Measurements from ENCODE around the gene GCLM.
"Not testable (repeated sequence)": the region's sequence is repeated elsewhere in the genome, so short reads cannot be mapped to it uniquely, and the experiment has no call there.

GCLM gene

GRCh38 chr1:93888900-93889299 is 20.3 kb downstream of the GCLM start:
- DNase-seq = no peak

DNA sequence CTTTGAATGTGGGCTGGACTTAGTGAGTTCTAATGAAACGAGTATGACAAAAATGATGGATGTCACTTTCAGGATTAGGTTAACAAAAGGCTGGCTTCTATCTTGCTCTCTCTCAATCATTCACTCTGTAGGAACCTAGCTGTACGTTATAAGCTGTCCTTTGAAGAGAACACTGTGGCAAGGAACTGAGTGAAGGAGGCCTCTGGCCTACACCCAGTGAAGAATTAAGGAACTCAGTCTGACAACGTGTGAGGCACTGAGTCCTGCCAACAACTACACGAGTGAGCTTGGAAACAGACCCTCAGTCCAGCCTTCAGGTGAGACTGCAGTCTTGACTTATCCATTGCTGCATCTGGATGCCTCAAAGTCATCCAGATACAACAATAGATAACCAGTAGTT is 27.0 kb downstream of the GCLM start:
- no peak for DNase-seq

GRCh38 chr1:93880731-93881130 is 28.5 kb downstream of the GCLM start:
- no peak for DNase-seq

DNA sequence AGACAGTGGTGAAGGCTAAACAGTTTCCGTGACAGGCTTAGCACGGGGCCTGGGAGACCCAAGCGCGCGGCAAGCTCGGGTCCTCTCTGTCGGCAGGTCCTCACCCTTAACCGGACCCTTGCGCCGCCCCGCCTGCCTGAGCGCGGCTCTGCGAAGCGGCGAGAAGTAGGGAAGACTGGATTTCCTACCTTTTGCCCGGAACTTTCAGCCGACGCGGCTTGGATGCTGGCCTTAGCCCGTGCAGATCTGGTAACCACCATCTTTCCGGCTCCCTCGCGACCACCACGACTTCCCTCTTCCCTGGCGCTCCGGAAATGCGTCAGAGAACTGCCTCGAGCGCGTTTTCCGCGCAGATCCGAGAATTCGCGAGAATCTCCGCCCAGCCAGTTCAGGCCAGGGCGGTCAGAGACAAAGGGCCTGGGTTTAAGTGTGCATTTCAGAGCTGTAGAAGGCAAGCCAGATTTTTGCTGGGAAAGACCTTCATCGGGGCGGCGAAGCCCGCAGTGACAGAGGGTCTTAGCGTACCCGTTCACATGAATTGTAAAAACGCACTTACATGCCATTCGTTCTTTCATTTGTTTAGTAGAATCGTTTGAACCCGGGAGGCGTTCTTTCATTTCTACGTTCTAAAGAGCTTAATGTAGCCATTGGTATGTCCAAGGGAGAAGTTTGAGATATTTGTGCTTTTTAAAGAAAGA is 30.2 kb downstream of the GCLM start, which contains the start of gene DNTTIP2:
Gene DNTTIP2, minus strand, starts transcription at position 318 of the 698 bp plus-strand sequence. Its CDS starts 58 bp downstream, at position 260.
- DNase-seq = peak; percentile 94

- peak; percentile 47 for DNase-seq
Observed at GRCh38 chr1:93878501-93878888, 30.7 kb downstream of the GCLM start.

GRCh38 chr1:93877529-93877928 is 31.7 kb downstream of the GCLM start:
- DNase-seq = no peak

DNA sequence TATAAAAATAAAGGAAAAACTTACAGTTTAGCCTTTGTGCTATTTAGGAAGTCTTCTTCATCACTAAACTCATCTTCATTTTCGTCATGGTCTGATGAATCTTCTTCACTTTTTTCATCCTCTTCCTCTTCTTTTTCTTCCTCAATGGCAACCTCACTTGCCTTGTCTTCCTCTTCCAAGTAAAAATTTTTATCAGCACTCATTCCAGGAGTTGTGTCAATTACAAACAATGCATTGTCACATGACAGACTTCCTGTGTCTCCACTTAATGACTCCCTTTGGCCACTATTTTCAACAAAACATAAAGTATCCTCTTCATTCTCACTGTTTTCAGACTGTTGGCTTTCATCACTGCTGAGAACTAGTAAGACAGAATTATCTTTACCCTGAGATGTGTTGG is 33.0 kb downstream of the GCLM start:
- no peak for DNase-seq

DNA sequence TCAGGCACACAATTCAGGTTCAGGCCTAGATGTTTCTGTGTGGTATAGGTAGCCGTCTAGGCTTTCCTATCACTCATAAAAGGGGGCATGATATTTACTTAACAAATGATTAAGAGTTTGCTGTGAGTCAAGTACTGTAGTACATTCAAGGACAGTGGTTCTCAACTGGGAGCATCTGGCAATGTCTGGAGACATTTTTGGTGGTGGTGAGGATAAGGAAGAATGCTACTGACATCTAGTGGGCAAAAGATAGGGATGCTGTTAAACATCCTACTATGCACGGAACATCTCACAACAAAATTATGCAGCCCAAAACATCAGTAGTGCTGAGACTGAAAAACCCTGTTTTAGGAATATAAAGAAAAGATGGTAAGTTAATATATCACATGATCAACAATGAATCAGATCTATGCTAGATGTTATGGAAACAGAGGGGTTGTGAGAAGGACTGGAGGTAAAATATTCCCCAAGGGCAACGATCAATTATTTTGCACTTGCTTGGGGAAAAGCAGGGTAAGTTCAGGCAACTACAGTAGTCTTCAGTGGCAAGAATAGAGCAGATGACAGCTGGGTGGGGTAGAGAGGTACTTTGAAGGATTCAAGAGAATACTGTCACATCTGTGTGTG is 35.1 kb downstream of the GCLM start:
- DNase-seq = no peak

GRCh38 chr1:93871366-93871765 is 37.9 kb downstream of the GCLM start:
- no peak for DNase-seq

GRCh38 chr1:93869653-93870052 is 39.6 kb downstream of the GCLM start:
- no peak for DNase-seq

- DNase-seq = not testable (repeated sequence)
Observed at GRCh38 chr1:93868492-93868891, 40.7 kb downstream of the GCLM start.

GRCh38 chr1:93865253-93865652 is 44.0 kb downstream of the GCLM start:
- no peak for DNase-seq

DNA sequence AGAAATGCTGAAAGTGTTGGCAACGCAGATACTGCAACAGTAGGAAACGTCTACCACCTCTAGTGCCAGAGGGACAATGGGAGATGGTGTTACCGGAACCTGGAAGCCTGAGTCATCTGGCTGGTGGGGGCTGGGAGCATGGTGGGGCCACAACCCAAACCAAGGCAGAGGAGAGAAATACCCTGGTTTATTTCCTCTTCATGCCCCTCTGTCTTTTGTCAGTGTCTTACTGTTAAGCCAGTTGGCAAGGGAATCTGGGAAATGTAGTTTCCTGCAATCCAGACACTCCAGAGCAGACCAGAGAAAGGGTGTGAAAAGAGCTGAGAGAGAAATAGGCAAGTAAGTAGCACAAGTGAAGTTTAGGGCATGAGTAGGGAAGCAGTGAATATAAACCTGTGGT is 45.1 kb downstream of the GCLM start:
- no peak for DNase-seq

- DNase-seq = not testable (repeated sequence)
Observed at GRCh38 chr1:93857653-93858052, 51.6 kb downstream of the GCLM start.

DNA sequence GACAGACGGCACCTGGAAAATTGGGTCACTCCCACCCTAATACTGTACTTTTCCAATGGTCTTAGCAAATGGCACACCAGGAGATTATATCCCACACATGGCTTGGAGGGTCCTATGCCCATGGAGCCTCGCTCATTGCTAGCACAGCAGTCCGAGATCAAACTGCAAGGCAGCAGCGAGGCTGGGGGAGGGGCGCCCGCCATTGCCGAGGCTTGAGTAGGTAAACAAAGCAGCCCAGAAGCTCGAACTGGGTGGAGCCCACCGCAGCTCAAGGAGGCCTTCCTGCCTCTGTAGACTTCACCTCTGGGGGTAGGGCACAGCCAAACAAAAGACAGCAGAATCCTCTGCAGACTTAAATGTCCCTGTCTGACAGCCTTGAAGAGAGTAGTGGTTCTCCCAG is 53.2 kb downstream of the GCLM start:
- DNase-seq = not testable (repeated sequence)

- no peak for DNase-seq
Observed at GRCh38 chr1:93853940-93854339, 55.3 kb downstream of the GCLM start.

DNA sequence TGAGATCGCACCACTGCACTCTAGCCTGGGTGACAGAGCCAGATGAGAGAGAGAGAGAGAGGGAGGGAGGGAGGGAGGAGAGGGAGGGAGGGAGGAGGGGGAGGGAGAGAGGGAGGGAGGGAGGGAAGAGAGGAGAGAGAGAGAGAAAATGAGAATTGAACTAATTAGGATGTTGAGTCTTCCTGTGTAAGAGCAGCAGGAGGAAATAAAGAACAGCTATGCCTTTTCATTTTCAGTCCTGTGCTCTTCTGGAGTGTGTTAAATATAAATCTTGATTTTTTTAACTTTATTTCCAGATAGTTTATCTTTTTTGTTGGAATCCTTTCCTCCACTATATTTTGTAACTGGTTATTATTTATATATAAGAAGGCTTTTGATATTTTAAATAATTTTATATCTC is 57.4 kb downstream of the GCLM start:
- no peak for DNase-seq

DNA sequence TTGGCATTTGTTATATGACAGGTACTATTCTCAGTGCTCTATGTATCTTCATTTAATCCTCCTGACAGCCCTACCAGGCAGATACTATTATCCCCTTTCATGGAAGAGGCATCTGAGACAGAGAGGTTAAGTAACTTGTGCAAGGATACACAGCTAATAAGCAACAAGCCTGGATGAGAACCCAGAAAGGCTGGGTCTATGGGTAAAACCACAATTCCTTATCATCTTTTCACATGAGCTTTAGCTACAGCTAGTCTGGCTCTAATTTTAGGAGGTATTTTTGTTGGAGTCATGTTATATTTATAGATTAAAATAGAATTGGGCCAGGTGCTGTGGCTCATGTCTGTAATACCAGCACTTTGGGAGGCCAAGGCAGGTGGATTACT is 57.9 kb downstream of the GCLM start:
- no peak for DNase-seq

GRCh38 chr1:93850687-93851326 is 58.4 kb downstream of the GCLM start:
- DNase-seq = not testable (repeated sequence)

- no peak for DNase-seq
Observed at GRCh38 chr1:93848350-93848883, 60.8 kb downstream of the GCLM start.

- peak; percentile 70 for DNase-seq
Observed at GRCh38 chr1:93847811-93848288, 61.4 kb downstream of the GCLM start.

DNA sequence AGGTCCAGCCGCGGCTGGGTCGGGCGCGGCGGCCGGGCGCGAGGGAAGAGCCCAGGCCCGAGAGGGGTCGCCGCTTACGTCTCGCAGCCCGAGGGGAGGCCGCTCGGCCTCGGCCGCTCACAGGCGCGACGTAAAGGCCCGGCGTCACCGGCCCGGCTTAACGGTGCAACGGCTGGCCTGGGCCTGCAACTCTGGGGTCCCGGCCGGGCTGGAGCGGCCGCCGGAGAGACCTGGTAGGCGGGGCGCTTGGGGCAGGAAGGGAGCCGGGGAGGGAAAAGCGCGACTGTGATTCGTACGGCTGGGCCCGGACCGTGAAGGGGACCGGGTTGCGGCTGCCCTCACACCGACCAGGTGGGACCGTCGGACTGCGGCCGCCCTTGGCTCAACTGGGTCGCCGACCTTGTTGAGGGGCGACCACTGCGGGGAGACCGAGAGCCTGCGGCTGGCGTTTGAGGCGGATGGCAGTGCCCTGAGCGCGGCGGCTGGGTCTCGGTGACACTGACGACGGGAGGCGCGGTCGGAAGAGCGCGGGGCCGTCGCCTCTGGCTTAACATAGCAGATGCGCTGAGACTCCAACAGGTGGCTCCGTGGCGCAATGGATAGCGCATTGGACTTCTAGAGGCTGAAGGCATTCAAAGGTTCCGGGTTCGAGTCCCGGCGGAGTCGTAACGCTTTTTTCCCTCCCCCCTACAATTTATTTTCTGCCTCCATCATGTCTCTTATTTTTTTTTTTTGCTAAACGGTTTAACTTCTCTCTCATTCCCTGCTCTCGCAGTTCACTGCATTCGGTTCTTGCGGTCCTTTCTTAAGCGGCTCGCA is 62.0 kb downstream of the GCLM start:
- DNase-seq = peak; percentile 94

Measured in KG1 (cell line).